HCEC 1CT (cell line): Measurements from ENCODE around the gene MTA1.

Source experiments
- DNase-seq: peaks from one replicate; pipeline ENCODE4 v3.0.0-alpha.2; 2017

Gene MTA1

DNA sequence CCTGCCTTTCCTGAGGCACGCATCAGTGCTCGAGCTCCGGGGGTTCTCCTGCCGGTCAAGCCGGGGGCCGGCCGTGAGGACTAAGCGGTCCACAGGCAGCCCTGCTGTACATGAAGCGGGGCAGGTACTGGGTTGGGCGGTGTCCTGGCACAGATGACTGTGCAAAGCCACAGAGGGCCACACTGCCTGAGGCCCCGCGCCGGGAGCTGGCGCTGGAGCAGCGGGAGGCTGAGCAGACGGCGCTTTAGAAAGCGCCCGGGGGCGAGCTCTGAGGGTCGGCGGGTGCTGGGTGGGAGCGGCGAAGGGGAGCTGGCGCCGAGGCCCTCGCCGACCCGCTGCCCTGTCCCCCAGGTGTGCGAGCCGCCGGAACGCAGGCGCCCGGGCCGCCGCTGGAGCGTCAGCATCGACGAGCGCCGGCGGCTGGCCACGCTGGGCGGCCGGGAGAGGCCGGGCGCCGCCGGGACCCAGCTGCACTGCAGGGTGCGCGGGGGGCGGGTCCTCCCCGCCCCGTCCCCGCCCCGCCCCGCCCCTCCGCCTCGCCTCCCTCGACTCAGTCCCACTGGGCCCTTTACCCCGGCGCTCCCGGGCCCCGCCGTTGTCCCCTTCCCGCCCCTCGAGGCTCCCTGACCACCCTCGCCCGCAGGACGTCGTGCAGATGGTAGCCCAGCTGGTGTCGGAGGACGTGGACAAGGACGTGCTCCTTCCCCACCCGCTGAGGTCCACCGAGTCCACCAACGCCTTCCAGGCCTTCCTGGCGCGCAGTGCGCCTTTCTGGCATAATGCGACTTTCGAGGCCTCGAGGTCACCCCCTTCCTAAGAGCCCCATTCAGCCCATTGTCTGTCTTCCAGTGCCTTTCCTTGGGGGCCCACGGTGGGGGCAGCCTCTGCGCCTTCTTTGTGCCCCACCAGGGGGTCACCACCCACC lies 8.3 kb upstream of the MTA1 start:
- peak; percentile 50 for DNase-seq

DNA sequence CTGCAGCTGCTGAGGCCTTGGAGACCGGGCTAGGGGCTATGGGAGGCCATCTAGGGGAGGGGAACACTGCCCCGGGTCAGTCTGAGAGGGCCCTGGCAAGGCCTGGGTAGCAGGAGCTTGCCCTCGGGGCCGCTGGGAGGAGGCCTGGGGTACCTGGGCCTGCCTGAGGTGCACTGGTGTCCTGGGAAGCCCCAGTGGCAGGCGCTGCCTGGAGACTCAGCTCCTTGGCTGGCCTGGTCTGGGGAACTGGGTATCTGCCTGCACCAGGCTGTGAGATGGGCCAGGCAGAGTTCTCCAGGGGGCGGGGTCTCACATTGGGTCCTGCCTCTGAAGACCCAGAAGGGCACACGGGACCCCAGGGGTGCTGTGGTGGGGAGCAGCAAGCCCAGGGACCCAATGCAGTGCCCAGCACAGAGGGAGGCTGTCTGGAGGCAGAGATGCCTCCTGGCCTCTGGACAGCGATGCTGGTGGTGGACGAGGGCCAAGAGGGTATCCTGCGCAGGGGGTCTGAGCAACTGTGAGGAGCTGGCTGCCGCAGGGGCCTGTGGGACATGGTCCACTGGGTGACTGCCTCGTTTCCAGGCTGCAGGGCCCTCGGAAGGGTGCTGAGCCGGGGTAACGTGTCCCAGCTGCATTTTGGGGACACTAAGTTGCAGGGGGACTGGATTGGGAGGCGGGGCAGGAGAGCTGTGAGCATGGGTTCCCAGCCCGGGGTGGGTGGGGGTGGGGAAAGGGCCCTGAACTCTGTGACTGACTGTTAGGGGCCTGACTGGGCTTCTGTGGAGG lies 7.4 kb upstream of the MTA1 start:
- no peak for DNase-seq

DNA sequence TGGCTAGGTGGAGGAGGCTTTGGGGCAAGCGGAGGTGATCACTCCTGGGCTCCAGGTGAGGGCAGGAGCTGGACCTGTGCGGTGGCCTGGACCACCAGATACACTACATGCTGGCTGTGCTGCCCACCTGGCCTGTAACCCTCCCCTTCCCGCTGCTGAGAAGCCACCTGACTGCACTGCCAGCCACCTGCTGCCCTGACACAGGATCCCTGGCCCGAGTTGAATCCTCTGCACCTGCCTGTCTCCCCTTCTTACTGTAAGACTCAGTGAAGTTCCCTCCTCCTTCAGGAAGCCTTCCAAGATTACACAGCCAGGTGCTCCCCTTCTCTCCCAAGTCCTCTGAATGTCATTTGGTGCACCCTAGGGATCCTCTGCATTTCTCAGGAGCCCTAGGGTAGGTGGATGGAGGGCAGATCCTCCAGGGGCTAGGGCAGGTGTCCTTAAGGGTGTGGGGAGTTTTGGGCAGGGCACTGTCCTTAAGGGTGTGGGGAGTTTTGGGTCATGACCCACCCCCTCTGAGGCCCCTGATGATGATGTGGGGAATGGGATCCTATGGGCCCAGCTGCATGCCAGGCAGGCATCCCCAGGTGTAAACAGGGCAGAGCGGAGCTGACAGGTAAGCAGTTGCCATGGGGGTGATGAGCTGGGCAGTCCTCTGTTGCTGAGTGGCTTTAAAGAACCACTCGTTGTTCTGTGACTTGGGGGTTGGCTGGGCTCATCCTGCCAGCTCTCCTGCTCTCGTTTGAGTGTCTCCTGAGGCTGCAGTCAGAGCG lies 6.7 kb upstream of the MTA1 start:
- DNase-seq: no peak

DNA sequence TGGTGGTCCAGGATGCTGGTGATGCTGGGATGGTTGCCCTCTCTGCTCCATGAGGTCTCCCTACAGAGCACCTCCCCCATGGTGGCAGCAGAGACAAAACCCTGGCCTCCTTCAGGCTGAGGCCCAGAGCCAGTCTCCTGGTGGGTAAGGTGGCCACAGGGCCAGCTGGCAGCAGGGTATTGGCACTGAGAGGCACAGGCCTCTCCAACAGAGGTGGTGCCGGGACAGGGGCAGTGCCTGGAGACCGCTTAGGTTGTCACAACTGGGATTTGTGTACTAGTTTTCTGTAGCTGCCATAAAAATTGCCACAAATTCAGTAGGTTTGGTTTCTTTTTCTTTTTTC lies 6.1 kb upstream of the MTA1 start:
- DNase-seq: no peak

DNA sequence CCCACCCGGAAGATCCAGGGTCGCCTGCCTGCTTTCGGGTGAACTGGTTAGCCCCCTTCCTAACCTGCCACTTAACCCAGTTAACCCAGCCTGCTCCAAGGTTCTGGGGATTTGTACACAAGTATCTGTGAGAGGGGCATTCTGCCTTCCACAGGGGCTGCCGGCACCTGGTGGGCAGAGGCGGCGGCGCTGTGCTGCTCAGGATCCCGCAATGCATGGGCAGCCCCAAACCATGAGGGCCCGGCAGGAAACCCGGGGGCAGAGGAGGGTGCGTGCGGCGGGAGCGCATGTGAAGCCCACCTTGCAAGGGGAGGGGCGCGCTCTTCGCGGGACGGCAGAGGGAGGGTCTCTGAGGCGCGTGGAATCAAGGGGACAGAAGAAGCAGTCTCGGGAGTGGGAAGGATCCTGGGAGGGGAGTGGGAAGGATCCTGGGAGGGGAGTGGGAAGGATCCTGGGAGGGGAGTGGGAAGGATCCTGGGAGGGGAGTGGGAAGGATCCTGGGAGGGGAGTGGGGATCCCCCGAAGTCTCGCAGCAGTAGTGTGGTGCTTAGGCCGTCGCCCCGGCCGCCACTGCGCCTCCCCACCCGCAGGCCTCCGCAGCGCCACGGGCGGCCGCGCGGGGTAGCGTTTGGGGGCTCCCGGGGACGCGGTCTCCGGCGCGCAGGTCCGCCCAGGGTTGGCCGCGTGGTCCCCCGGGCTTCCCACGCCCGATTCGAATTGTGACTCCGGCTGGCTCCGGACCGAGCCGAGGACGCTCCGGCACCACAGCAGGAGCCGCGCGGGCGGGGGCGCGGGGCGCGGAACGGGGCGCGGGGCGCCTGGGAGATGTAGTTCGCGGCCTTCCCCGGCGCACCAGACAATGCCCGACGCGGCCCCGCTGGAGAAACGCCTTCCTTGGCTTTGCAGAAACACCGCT lies 4.9 kb upstream of the MTA1 start:
- DNase-seq: peak; percentile 21

DNA sequence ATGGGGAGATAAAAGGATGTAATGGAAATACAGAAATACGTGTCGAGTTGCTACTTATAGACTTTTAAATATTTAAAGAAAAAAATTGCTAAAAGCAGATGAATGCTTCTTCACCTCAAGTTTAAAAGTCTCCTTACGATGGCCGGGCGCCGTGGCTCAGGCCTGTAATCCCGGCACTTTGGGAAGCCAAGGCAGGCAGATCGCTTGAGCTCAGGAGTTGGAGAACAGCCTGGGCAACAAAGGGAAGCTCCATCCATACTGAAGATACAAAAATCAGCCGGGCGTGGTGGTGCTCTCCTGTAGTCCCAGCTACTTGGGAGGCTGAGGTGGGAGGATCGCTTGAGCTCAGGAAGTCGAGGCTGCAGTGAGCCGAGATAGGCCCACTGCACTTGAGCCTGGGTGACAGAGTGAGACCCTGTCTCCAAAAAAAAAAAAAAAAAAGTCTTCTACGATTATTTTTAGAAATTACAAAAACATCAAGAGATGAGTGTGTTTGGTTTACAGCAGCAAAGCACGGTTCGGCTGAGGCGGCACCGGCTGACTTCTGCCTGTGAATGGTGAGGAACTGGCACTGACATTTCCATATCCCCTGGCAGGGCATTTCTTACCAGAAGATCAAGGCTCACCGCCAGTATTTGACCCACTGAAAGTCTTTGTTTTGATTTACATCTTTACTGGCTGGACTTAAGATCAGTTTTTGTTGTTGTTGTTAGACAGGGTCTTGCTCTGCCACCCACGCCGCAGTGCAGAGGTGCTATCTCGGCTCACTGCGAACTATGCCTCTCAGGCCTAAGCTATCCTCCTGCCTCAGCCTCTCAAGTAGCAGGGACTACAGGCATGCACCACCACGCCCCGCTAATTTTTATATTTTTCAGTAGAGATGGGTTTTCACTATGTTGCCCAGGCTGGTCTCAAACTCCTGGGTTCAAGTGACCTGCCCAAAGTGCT lies 3.9 kb upstream of the MTA1 start:
- no peak for DNase-seq

DNA sequence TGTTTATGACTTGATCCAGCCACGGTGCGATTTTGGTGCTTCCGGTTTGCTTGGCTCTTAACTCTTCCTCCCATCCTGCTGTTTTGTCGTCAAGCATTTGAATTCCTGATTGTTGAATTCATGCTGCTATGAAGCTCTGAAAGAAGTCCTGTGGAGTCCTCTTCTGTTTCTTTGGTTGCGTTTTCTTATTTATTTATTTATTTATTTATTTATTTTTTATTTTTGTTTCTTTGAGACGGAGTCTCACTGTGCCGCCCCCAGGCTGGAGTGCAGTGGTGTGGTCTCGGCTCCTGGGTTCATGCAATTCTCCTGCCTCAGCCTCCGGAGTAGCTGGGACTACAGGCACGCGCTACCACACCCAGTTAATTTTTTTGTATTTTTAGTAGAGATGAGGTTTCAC lies 3.0 kb upstream of the MTA1 start:
- DNase-seq: no peak

DNA sequence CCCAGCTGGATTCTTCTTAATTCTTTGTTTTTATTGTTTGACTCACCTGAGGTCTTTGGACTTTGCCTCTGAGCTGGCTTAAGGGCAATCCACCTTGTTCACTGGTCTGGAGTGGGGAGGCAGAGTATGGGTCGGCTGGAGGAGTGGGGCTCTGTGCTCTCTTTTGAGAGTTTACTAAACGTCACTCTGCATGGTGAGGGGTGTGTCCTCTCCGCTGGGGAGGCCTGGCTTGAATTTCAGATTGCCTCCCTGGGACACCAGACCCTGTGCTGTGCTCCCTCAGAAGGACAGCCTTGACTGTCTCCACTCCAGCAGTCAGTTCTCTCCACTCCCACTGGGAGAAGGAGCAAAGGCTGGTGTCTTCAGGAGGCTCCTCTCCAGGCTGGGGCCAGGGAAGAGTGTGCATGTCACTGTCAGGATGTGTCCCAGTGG lies 1.9 kb upstream of the MTA1 start:
- DNase-seq: no peak

DNA sequence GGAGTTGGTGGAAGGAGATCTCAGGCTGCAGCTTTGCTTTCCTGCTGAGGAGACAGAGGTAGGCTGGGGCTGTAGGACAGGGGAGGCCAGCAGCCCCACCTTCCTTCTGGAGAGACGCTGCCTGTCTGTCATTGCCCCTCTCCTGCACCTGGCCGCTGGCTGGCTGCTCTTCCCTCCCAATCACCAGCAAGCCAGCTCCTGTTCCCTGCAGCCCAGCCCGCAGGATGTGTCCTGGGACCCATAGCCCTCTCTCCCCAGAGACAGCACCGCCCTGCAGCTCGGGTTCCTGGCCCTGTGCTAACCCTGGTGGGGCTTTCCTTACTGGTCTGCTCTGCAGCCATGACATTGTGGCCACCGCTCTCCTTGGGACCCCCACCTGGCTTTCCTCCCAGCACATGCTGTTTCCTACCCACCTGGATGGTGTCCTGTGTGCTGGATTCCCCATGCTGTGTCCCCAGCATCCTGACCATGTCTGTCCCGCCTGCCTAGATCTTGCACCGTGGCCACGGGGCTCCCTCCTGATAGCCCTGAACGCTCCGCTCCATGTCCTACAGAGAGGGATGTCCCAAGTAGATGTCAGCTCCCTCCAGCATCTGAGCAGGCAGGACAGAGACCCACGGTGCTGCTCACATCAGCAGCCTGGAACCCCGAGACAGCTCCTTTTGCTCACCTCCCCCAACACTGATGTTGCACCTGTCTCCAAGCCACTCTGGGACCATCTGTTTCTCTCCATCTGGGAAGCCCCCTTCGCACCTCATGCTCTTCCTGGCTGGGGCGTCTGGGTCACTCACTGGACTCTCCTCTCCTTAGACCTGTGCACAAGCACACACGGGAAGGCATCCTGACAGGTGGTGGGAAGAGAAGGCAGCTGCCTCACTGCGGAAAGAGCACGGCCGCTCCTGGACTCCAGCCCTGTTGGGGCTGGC lies 1.1 kb upstream of the MTA1 start:
- no peak for DNase-seq

DNA sequence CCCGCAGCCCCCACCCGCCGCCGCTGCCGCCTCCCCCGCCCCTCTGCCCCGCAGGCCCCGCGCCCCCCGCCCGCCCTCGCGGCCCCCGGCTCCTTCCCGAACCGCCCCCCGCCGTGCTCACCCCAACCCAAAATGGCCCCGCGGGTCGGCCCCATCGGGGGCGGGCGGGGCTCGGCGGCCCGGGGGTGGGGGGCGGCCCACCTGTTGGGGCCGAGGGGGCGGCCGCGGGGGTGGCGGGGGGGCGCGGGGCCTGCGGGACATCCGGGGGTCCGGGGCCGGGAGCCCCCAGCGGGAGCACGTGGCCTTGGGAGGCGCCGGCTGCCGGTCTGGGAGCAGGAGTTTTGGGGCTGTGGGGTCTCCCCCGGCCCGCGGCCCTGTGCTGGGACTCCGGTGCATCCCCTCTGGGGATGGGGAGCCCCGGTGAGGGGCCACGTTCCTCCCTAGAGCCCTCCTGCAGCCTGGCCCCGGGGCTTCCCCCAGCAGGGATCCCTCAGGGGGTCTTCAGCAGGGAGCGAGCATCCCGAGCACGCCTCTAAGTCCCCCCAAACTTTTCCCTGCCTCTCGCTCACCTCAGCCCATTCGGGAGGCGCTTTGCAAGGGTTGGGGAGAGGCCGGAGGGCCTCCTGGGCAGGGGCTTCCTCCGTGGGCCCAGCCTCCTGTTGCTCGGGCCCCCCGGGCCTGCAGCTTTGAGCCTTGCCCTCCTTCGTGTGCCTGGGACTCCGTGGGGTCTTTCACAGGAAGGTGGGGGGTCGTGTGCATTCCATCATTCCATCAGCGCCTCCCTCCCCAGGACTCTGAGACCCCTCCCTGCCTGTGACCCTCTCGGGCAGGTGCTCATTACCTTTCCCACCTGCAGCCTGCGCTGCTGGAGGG lies 710 bp downstream of the MTA1 start:
- DNase-seq: no peak

DNA sequence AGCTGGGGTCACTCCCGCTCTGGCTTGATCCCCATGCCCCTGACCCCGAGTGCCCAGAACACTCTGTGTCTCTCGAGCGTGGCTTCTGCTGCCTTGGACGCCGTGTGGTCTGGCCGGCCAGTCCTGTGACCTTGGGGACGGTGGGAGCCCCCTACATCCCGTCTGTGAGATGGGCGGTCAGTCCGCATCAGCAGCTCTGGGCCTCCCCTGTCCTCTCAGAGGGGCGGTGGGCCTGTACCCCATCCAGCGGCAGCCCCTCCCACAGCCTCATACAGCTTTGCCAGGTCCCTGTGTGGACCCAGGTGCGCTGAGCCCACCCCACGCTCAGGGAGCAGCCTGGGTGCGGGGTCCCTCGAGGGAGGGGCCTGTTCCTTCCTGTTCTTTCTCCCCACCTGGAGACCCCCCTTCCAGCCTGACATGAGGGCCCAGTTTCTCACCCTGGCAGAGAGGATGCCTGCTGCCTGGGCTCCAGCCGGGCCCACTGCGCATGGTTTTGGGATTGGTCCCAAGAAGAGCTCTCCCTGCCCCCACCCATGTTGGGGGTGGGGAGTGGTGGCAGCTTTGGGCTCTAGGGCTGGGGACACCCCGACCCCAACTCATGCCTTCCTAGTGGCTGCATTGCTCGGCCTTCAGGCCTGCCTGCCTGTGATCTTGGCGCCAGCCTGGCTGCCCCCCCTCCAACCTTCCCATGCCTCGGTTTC lies 1.5 kb downstream of the MTA1 start:
- DNase-seq: no peak

DNA sequence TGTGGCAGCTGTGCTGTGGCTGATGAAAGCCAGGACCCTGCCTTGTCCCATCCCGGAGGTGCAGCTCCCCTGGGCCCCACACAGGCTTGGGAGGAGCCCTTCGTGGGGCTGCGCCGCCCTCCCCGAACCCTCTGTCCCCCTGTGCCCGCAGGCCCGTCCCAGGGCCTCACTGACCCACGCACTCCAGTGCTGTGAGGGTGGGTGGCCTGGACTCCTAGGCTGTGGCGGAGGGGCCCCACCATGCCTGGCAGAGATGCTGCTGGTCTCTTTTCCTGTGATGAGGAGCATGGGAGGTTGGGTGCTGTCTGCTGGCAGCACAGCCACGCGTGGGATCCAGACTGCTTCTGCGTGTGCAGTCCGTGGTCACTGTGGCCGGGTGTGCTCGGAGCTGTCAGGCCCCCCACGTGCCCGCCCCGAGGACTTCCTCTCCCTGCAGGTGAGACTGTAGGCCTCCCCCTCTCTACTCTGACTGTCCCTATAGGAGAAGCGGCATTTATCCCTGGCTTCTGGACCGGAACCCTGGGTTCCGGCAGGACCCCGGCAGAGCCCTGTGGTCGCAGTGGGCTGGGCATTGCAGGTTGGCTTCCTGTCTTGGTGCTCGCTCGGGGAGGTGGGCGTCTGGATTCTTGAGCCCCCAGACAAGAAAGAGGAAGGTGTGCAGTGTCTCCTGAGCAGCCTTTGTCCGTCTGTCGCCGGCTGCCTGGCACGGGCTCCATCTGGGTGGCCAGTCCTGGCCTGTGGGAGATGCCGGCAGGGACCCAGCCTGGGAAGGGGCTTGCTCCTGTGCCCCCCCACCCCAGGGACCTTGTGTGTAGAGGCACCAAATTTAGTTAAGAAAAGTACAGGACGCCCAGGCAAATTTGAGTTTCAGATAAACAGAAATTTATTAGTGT lies 2.3 kb downstream of the MTA1 start:
- DNase-seq: no peak

DNA sequence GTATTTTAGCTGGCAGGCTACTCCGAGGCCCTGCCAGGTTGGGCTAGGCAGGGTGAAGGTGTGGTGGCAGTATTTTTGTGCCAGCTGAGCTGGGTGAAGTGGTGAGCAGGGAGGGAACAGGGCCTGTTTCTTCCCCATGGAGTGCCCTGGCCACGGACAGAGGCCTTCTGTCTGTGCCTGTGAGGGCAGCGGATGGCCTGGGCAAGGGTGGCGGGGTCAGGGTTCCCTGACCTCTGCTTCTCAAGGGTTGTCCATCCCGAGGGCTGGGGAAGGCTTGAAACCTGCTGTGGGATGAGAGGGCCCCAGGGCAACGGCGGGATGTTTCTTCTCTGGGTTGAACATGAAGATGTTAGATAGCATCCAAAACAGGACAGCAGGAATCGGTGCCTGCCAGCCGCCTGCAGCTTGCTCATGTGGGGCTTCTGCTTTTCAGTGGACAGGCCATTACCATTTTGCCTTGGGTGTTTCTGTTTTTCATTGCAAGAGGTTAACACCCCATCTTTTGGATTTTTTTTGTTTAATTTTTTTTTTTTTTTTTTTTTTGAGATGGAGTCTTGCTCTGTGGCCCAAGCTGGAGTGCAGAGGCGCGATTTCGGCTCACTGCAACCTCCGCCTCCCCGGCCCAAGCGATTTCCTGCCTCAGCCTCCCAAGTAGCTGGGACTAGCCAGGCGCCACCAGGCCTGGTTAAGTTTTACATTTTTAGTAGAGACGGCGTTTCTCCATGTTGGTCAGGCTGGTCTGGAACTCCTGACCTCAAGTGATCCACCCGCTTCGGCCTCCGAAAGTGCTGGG lies 3.3 kb downstream of the MTA1 start:
- no peak for DNase-seq

DNA sequence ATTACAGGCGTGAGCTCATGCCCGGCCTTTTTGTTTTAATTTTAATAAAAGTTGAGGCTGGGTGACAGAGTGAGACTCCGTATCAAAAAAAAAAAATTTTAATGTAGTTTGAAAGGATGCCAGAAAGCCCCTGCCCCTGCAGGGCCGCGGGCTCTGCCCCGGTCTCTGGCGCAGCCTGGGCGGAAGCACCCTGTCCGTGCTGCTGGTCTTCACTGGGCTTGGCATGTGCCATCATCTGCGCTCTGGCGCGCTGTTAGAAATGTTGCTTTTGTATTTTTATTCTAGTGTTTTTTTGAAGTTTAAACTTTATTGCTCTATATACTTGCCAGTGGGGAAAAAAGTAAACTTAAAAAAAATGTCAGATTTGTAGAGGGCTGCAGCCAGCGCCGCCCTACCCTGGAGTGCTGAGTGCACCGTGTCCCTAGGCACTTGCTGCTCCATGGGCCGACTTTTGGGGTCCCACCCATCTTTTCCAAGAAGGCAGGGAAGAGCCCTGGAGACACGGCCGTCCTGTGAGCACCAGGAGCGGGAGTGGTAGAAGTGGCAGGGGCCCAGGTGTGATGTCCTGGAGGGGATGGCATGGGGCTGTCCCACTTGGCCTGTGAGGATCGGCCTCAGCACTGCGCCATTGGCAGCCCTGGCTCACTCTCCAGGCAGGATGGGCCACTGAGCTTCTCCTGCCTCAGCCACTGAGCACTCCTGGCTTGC lies 4.0 kb downstream of the MTA1 start:
- DNase-seq: no peak

DNA sequence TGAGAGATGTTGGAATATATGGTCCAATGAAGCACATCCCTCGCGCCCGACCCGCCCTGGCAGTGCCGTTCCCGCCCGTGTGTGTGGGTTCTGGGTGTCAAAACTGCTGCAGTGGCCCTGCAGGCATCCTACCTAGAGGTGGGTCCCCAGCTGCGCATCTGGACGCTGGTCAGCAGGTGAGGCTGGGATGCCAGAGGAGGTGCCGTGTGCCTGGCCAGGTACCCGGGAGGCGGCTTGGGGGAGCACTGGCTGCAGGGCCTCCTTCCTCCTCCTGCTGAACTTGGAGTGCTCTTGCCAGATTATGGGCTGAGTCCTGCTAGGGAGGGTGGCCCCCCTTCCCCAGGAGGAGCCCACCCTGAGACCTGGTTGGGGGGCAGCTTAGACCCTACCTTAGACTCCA lies 5.2 kb downstream of the MTA1 start:
- DNase-seq: no peak

DNA sequence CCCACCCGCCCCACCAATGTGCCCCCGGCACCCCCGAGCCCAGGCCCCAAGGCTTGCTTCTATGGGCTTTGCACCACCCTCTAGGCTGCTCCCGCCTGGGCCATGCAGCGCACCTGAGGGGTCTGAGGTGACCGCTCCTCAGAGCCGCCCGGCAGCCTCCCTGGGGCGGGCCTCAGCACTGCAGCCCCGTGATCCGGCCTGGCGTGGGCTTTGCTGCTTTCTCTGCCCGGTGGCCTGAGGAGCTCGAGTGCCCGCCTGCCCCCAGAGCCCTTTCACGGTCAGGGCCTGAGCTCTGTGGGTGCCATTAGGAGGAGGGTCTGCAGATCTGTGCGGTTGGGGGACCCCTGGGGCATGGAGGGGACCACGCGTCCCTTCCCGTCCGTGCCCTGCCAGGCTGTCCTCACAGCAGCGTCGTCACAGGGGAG lies 6.2 kb downstream of the MTA1 start:
- DNase-seq: no peak
